ENCODE data around the gene KIF6. TPM values are rescaled to one million over a fixed set of nuclear protein-coding genes. Genes with fewer than 3 reads are reported as not detected.

The KIF6 gene
- total and polyA plus RNA-seq, 2 of the 8 experiments (the other 6 are each of a cell fraction or from before 2014, with no cell fraction given): 0.53 to 0.65 TPM

DNA sequence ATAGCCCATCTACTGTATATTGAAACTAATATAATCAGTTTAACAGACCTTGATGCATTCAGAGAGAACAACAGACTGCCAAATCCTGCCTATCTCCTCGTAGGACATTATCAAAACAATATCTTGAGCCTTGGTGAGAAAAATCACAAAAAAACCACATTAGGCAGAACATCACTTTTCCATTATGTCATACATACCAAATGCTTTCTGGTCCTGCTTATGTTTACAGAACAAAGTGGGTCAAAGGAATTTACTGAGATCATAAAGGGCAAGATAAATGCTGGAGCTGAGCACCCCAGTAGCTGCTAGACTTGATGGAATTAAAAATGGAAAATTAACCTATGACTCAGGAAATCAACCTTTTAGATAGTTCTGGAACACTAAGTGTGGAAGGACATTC lies 207.5 kb downstream of the KIF6 start:
- ChIA-PET CTCF (ENCODE audit: partially characterized antibody) (interaction anchor here (0.8 kb wide), 1 partner anchor 9 kb away, joined by 4 read pairs; no protein-coding TSS in a partner anchor), POLR2A (ENCODE audit: partially characterized antibody) (no interaction called here)
- no peak overlapping the region for H4K5ac ChIP-seq (ENCODE audit: insufficient read length, low read depth, low read length)
- no peaks in the 10 kb centered on the region for H3K36me3 ChIP-seq (ENCODE audit: control insufficient read depth in 2 of 4, insufficient read depth in 4 of 4, low read length in 3 of 4)
- no peak overlapping the region for H2BK12ac ChIP-seq (ENCODE audit: low read depth, low read length)
- no peak overlapping the region for H3K14ac ChIP-seq (ENCODE audit: insufficient read length)
- no peak overlapping the region for H2BK15ac ChIP-seq (ENCODE audit: low read length)
- no peak overlapping the region for H3K18ac ChIP-seq (ENCODE audit: extremely low read depth, low read length)
- no peak for FAIRE-seq
- no peaks in the 10 kb centered on the region for H4K20me1 ChIP-seq (replicated peaks in 1 of 2; ENCODE audit: control insufficient read depth in 1 of 2, insufficient read depth in 2 of 2, low read length in 2 of 2)
- no peaks in the 10 kb centered on the region for H3K79me2 ChIP-seq (ENCODE audit: control insufficient read depth in 1 of 2, insufficient read depth in 2 of 2, low read length in 2 of 2)
- H2BK5ac ChIP-seq (ENCODE audit: low read depth, low read length): no peak overlapping the region
- 90% methylated on average over 1 of the region's 1 CpG; no CpG with 5 or more reads in 1 of the 2 experiments for WGBS, 2 experiments (ENCODE audit: extremely low coverage in 1 of 2, insufficient coverage in 1 of 2, insufficient read length in 1 of 2, insufficient replicate concordance in 2 of 2, low coverage in 1 of 2, low lambda C conversion rate in 2 of 2, missing lambda C conversion rate in 1 of 2)
- H3K4me2 ChIP-seq (ENCODE audit: insufficient read depth in 1 of 2, low read depth in 2 of 2, low read length in 2 of 2): no peak overlapping the region
- H2AK5ac ChIP-seq (ENCODE audit: low read depth, low read length): no peak overlapping the region
- H3K56ac ChIP-seq (replicated peaks; ENCODE audit: insufficient read length, low read depth, low read length): no peak overlapping the region
- no peak overlapping the region for H2BK20ac ChIP-seq (ENCODE audit: low read length)
- no peaks in the 10 kb centered on the region for H3K27me3 ChIP-seq (replicated peaks in 1 of 4; ENCODE audit: control insufficient read depth in 3 of 4, extremely low read depth in 1 of 4, insufficient read depth in 3 of 4, low read length in 3 of 4)
- H3K23ac ChIP-seq (ENCODE audit: insufficient read length): no peak overlapping the region
- no peak overlapping the region for H3K27ac ChIP-seq (ENCODE audit: low read depth, low read length)
- H3K9me3 ChIP-seq (ENCODE audit: insufficient read depth in 2 of 2, low read depth in 1 of 2, low read length in 1 of 2): no peaks in the 10 kb centered on the region
- no peak for DNase-seq (ENCODE audit: low read depth in 1 of 2, low spot score in 2 of 2)
- H3K79me1 ChIP-seq (ENCODE audit: low read depth, low read length): no peaks in the 10 kb centered on the region
- H3K4ac ChIP-seq (replicated peaks; ENCODE audit: insufficient read length, low read depth, low read length): no peak overlapping the region
- no peaks in the 10 kb centered on the region for H3K4me1 ChIP-seq (replicated peaks in 1 of 4; ENCODE audit: control insufficient read depth in 3 of 4, insufficient read depth in 4 of 4, low read length in 3 of 4)
- no peaks in the 10 kb centered on the region for H3K23me2 ChIP-seq (ENCODE audit: low read depth, low read length)
- no peak overlapping the region for H4K91ac ChIP-seq (replicated peaks; ENCODE audit: insufficient read length, low read length)
- no peak overlapping the region for H3K4me3 ChIP-seq (ENCODE audit: extremely low read depth in 1 of 4, insufficient read depth in 2 of 4, low read depth in 3 of 4, low read length in 4 of 4)
- no peak overlapping the region for H2BK120ac ChIP-seq (replicated peaks; ENCODE audit: low read depth, low read length)
- no peak overlapping the region for H3K9ac ChIP-seq (replicated peaks in 1 of 4; ENCODE audit: extremely low read depth in 1 of 4, low read depth in 3 of 4, low read length in 3 of 4)
- H2AFZ ChIP-seq (ENCODE audit: low read length): no peak overlapping the region
- no peak overlapping the region for H4K8ac ChIP-seq (ENCODE audit: extremely low read depth, insufficient read depth, low read length)
- TF ChIP-seq RNF2 (IDR thresholded peaks at IDR 0.05; ENCODE audit: borderline replicate concordance, low read depth, low read length, missing control alignments, poor library complexity, severe bottlenecking) (no peak), CHD2 (IDR thresholded peaks at IDR 0.05; ENCODE audit: low read length) (no peak), BCL11A (IDR thresholded peaks at IDR 0.05; ENCODE audit: low read depth in 2 of 2, low read length in 2 of 2) (no peak), RFX5 (IDR thresholded peaks at IDR 0.05; ENCODE audit: borderline replicate concordance, low read depth, low read length) (no peak), EGR1 (IDR thresholded peaks at IDR 0.05; ENCODE audit: borderline replicate concordance, low read depth, low read length) (no peak), FOSL1 (IDR thresholded peaks at IDR 0.05; ENCODE audit: insufficient read depth, low read depth, low read length) (no peak), POU5F1 (IDR thresholded peaks at IDR 0.05; ENCODE audit: low read depth, low read length) (no peak), HDAC2 (IDR thresholded peaks at IDR 0.05; ENCODE audit: borderline replicate concordance in 1 of 2, low read depth in 2 of 2, low read length in 2 of 2) (no peak), TAF1 (IDR thresholded peaks at IDR 0.05; ENCODE audit: low read depth, low read length) (no peak), ASH2L (IDR thresholded peaks at IDR 0.05; ENCODE audit: low read length) (no peak)
- TF ChIP-seq, protein P1, sequence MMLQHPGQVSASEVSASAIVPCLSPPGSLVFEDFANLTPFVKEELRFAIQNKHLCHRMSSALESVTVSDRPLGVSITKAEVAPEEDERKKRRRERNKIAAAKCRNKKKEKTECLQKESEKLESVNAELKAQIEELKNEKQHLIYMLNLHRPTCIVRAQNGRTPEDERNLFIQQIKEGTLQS (IDR thresholded peaks at IDR 0.05; ENCODE audit: insufficient read depth, low read depth, low read length): no peak
- TF ChIP-seq, protein P2, sequence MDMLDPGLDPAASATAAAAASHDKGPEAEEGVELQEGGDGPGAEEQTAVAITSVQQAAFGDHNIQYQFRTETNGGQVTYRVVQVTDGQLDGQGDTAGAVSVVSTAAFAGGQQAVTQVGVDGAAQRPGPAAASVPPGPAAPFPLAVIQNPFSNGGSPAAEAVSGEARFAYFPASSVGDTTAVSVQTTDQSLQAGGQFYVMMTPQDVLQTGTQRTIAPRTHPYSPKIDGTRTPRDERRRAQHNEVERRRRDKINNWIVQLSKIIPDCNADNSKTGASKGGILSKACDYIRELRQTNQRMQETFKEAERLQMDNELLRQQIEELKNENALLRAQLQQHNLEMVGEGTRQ (IDR thresholded peaks at IDR 0.05; ENCODE audit: low read length): no peak

Data from H1 (cell line).